ENCODE measurements around the gene LHX6.

The LHX6 gene

GRCh38 chr9:122192261-122192875 is 36.4 kb downstream of the LHX6 start:
- no peak for TF ChIP-seq TAF1 (IDR thresholded peaks at IDR 0.05; ENCODE audit: borderline replicate concordance, insufficient read depth, low read length)
- no peak for TF ChIP-seq REST (IDR thresholded peaks at IDR 0.05; ENCODE audit: insufficient read depth in 1 of 2, low read depth in 2 of 2, low read length in 2 of 2)
- TF ChIP-seq SIN3A (IDR thresholded peaks at IDR 0.05; ENCODE audit: borderline replicate concordance, insufficient read depth, low read length) = no peak
- TF ChIP-seq FOXP2 (optimal IDR thresholded peaks at IDR 0.05; ENCODE audit: borderline replicate concordance, extremely low read depth, extremely low read length, insufficient read depth) = no peak
- TF ChIP-seq POLR2AphosphoS5 (IDR thresholded peaks at IDR 0.05; ENCODE audit: low read depth, low read length) = no peak

- no peak for TF ChIP-seq SIN3A (IDR thresholded peaks at IDR 0.05; ENCODE audit: borderline replicate concordance, insufficient read depth, low read length)
- TF ChIP-seq POLR2AphosphoS5 (IDR thresholded peaks at IDR 0.05; ENCODE audit: low read depth, low read length) = no peak
- TF ChIP-seq TAF1 (IDR thresholded peaks at IDR 0.05; ENCODE audit: borderline replicate concordance, insufficient read depth, low read length) = no peak
- TF ChIP-seq REST (IDR thresholded peaks at IDR 0.05; ENCODE audit: insufficient read depth in 1 of 2, low read depth in 2 of 2, low read length in 2 of 2) = no peak
- TF ChIP-seq FOXP2 (optimal IDR thresholded peaks at IDR 0.05; ENCODE audit: borderline replicate concordance, extremely low read depth, extremely low read length, insufficient read depth) = no peak
Measured at GRCh38 chr9:122191584-122191983, 37.2 kb downstream of the LHX6 start.

GRCh38 chr9:122190597-122191381 is 38.0 kb downstream of the LHX6 start:
- TF ChIP-seq SIN3A (IDR thresholded peaks at IDR 0.05; ENCODE audit: borderline replicate concordance, insufficient read depth, low read length) (no peak), POLR2AphosphoS5 (IDR thresholded peaks at IDR 0.05; ENCODE audit: low read depth, low read length) (no peak), FOXP2 (optimal IDR thresholded peaks at IDR 0.05; ENCODE audit: borderline replicate concordance, extremely low read depth, extremely low read length, insufficient read depth) (no peak), REST (IDR thresholded peaks at IDR 0.05; ENCODE audit: insufficient read depth in 1 of 2, low read depth in 2 of 2, low read length in 2 of 2) (no peak), TAF1 (IDR thresholded peaks at IDR 0.05; ENCODE audit: borderline replicate concordance, insufficient read depth, low read length) (no peak)

GRCh38 chr9:122188369-122188768 is 40.4 kb downstream of the LHX6 start:
- TF ChIP-seq POLR2AphosphoS5 (IDR thresholded peaks at IDR 0.05; ENCODE audit: low read depth, low read length) (no peak), REST (IDR thresholded peaks at IDR 0.05; ENCODE audit: insufficient read depth in 1 of 2, low read depth in 2 of 2, low read length in 2 of 2) (no peak), TAF1 (IDR thresholded peaks at IDR 0.05; ENCODE audit: borderline replicate concordance, insufficient read depth, low read length) (no peak), SIN3A (IDR thresholded peaks at IDR 0.05; ENCODE audit: borderline replicate concordance, insufficient read depth, low read length) (no peak), FOXP2 (optimal IDR thresholded peaks at IDR 0.05; ENCODE audit: borderline replicate concordance, extremely low read depth, extremely low read length, insufficient read depth) (no peak)

Data from PFSK-1 (cell line).